ENCODE measurements around the gene OR2AT4. TPM values are rescaled to one million over a fixed set of nuclear protein-coding genes. Genes with fewer than 3 reads are reported as not detected.
"Not testable (repeated sequence)": the region's sequence is repeated elsewhere in the genome, so short reads cannot be mapped to it uniquely, and the experiment has no call there.

The OR2AT4 gene
- total RNA-seq, 3 donors from 2014 or later (not counting 1 experiment from before 2014, with no cell fraction given) = not detected

GRCh38 chr11:75114465-75114864 lies 17.8 kb upstream of the OR2AT4 start:
- DNase-seq = no peak
- Histone ChIP-seq H3K27ac (ENCODE audit: low read length) (no peak overlapping the region), H3K9me3 (ENCODE audit: control insufficient read depth, insufficient read depth, low read length) (peaks cover 8% of the 10 kb centered on the region), H3K27me3 (ENCODE audit: control insufficient read depth, insufficient read depth, low read length) (no peaks in the 10 kb centered on the region), H3K4me1 (ENCODE audit: control insufficient read depth, insufficient read depth, low read length) (no peaks in the 10 kb centered on the region), H3K4me3 (ENCODE audit: low read length) (no peak overlapping the region), H3K36me3 (ENCODE audit: control insufficient read depth, insufficient read depth, low read length) (no peaks in the 10 kb centered on the region)
- TF ChIP-seq CTCF (IDR thresholded peaks at IDR 0.05) = no peak
- Mint-ChIP-seq H3K27me3 (ENCODE audit: low read depth in 2 of 2) (peaks cover 18 to 41% of the 10 kb centered on the region in 2 donors), H3K27ac (no peak overlapping the region), H3K36me3 (peaks cover 13% of the 10 kb centered on the region), H3K4me1 (no peaks in the 10 kb centered on the region), H3K4me3 (no peak overlapping the region), H3K9me3 (peaks cover 4% of the 10 kb centered on the region in 2 donors)
- 98% methylated on average over 2 of the region's 2 CpGs for WGBS (ENCODE audit: insufficient coverage)
- intact Hi-C loops (cut with micrococcal nuclease) = no loop called here
- no peak for ATAC-seq

GRCh38 chr11:75113030-75113429 lies 16.4 kb upstream of the OR2AT4 start:
- DNase-seq (no peak), ATAC-seq (no peak)
- no peaks in the 10 kb centered on the region for H3K4me1 ChIP-seq (ENCODE audit: control insufficient read depth, insufficient read depth, low read length)
- no peaks in the 10 kb centered on the region for H3K36me3 ChIP-seq (ENCODE audit: control insufficient read depth, insufficient read depth, low read length)
- Mint-ChIP-seq H3K4me3 (no peak overlapping the region), H3K4me1 (no peaks in the 10 kb centered on the region), H3K9me3 (peaks cover 4% of the 10 kb centered on the region in 2 donors), H3K27ac (no peak overlapping the region), H3K27me3 (ENCODE audit: low read depth in 2 of 2) (peaks cover 20 to 41% of the 10 kb centered on the region in 2 donors), H3K36me3 (peaks cover 13% of the 10 kb centered on the region)
- no peaks in the 10 kb centered on the region for H3K27me3 ChIP-seq (ENCODE audit: control insufficient read depth, insufficient read depth, low read length)
- intact Hi-C loops (cut with micrococcal nuclease) = no loop called here
- peaks cover 4% of the 10 kb centered on the region for H3K9me3 ChIP-seq (ENCODE audit: control insufficient read depth, insufficient read depth, low read length)
- WGBS (ENCODE audit: insufficient coverage) = no CpG with 5 or more reads among the region's 1 CpG
- TF ChIP-seq CTCF (IDR thresholded peaks at IDR 0.05) = no peak
- no peak overlapping the region for H3K27ac ChIP-seq (ENCODE audit: low read length)
- H3K4me3 ChIP-seq (ENCODE audit: low read length) = no peak overlapping the region

GRCh38 chr11:75112200-75112599 lies 15.5 kb upstream of the OR2AT4 start:
- DNase-seq = no peak
- intact Hi-C loops (cut with micrococcal nuclease) = no loop called here
- WGBS (ENCODE audit: insufficient coverage) = 74% methylated on average over 2 of the region's 2 CpGs
- Histone ChIP-seq H3K27me3 (ENCODE audit: control insufficient read depth, insufficient read depth, low read length) (no peaks in the 10 kb centered on the region), H3K9me3 (ENCODE audit: control insufficient read depth, insufficient read depth, low read length) (peaks cover 4% of the 10 kb centered on the region), H3K27ac (ENCODE audit: low read length) (no peak overlapping the region), H3K36me3 (ENCODE audit: control insufficient read depth, insufficient read depth, low read length) (no peaks in the 10 kb centered on the region), H3K4me1 (ENCODE audit: control insufficient read depth, insufficient read depth, low read length) (no peaks in the 10 kb centered on the region), H3K4me3 (ENCODE audit: low read length) (no peak overlapping the region)
- ATAC-seq = no peak
- Mint-ChIP-seq H3K36me3 (peaks cover 13% of the 10 kb centered on the region), H3K27me3 (ENCODE audit: low read depth in 2 of 2) (peaks cover 19 to 41% of the 10 kb centered on the region in 2 donors), H3K4me1 (no peaks in the 10 kb centered on the region), H3K27ac (no peak overlapping the region), H3K9me3 (peaks cover 4% of the 10 kb centered on the region in 2 donors), H3K4me3 (no peak overlapping the region)
- TF ChIP-seq CTCF (IDR thresholded peaks at IDR 0.05) = no peak

- WGBS (ENCODE audit: insufficient coverage) = 62% methylated on average over 3 of the region's 4 CpGs
- no peaks in the 10 kb centered on the region for H3K4me1 Mint-ChIP-seq
- no peak for TF ChIP-seq CTCF (IDR thresholded peaks at IDR 0.05)
- H3K9me3 Mint-ChIP-seq = no peaks in the 10 kb centered on the region
- Histone ChIP-seq H3K27me3 (ENCODE audit: control insufficient read depth, insufficient read depth, low read length) (no peaks in the 10 kb centered on the region), H3K9me3 (ENCODE audit: control insufficient read depth, insufficient read depth, low read length) (no peaks in the 10 kb centered on the region), H3K4me1 (ENCODE audit: control insufficient read depth, insufficient read depth, low read length) (no peaks in the 10 kb centered on the region), H3K4me3 (ENCODE audit: low read length) (no peak overlapping the region), H3K36me3 (ENCODE audit: control insufficient read depth, insufficient read depth, low read length) (no peaks in the 10 kb centered on the region), H3K27ac (ENCODE audit: low read length) (no peak overlapping the region)
- ATAC-seq (no peak), DNase-seq (no peak)
- no peak overlapping the region for H3K4me3 Mint-ChIP-seq
- intact Hi-C loops (cut with micrococcal nuclease) = no loop called here
- H3K27me3 Mint-ChIP-seq (ENCODE audit: low read depth in 2 of 2) = peaks cover 19 to 42% of the 10 kb centered on the region in 2 donors
- H3K27ac Mint-ChIP-seq = no peak overlapping the region
- H3K36me3 Mint-ChIP-seq = peaks cover under 1% of the 10 kb centered on the region
These were observed 10.5 kb upstream of the OR2AT4 start for GRCh38 chr11:75107187-75107586.

- H3K27ac Mint-ChIP-seq; H3K4me3 Mint-ChIP-seq; H3K4me1 ChIP-seq (ENCODE audit: control insufficient read depth, insufficient read depth, low read length); H3K4me1 Mint-ChIP-seq; H3K9me3 Mint-ChIP-seq; H3K9me3 ChIP-seq (ENCODE audit: control insufficient read depth, insufficient read depth, low read length); H3K36me3 ChIP-seq (ENCODE audit: control insufficient read depth, insufficient read depth, low read length); H3K27ac ChIP-seq (ENCODE audit: low read length); H3K27me3 ChIP-seq (ENCODE audit: control insufficient read depth, insufficient read depth, low read length); DNase-seq; H3K4me3 ChIP-seq (ENCODE audit: low read length); H3K36me3 Mint-ChIP-seq; ATAC-seq; intact Hi-C loops (cut with micrococcal nuclease): not testable (repeated sequence)
- peaks cover 15 to 42% of the 10 kb centered on the region in 2 donors for H3K27me3 Mint-ChIP-seq (ENCODE audit: low read depth in 2 of 2)
- 72% methylated on average over 2 of the region's 2 CpGs for WGBS (ENCODE audit: insufficient coverage)
These were observed 9.4 kb upstream of the OR2AT4 start for GRCh38 chr11:75105967-75106681.
